ENCODE results near the gene HDAC7.

Gene HDAC7

GRCh38 chr12:47819896-47820630, at the start of gene HDAC7:
HDAC7 (minus strand) TSS chr12:47819903; CDS start chr12:47819785, 118 bp downstream.
- no peak for DNase-seq

GRCh38 chr12:47868552-47869031, 48.9 kb upstream of the HDAC7 start:
- no peak for DNase-seq

- no peak for DNase-seq
Observed at GRCh38 chr12:47868041-47868440, 48.3 kb upstream of the HDAC7 start.

GRCh38 chr12:47867495-47867941, 47.8 kb upstream of the HDAC7 start:
- DNase-seq: no peak

- DNase-seq: no peak
Observed at GRCh38 chr12:47864646-47865235, 45.0 kb upstream of the HDAC7 start.

- DNase-seq: no peak
Observed at GRCh38 chr12:47863985-47864384, 44.3 kb upstream of the HDAC7 start.

GRCh38 chr12:47863467-47863866, 43.8 kb upstream of the HDAC7 start:
- DNase-seq: no peak

- no peak for DNase-seq
Observed at GRCh38 chr12:47862881-47863280, 43.2 kb upstream of the HDAC7 start.

- DNase-seq: no peak
Observed at GRCh38 chr12:47862167-47862750, 42.6 kb upstream of the HDAC7 start.

- DNase-seq: no peak
Observed at GRCh38 chr12:47860873-47861272, 41.2 kb upstream of the HDAC7 start.

GRCh38 chr12:47860279-47860841, 40.7 kb upstream of the HDAC7 start:
- DNase-seq: no peak

- no peak for DNase-seq
Observed at GRCh38 chr12:47858511-47859266, 39.0 kb upstream of the HDAC7 start.

GRCh38 chr12:47856721-47857575, 37.2 kb upstream of the HDAC7 start:
- DNase-seq: no peak

GRCh38 chr12:47856094-47856493, 36.4 kb upstream of the HDAC7 start:
- DNase-seq: no peak

GRCh38 chr12:47855502-47855901, 35.8 kb upstream of the HDAC7 start:
- DNase-seq: no peak

GRCh38 chr12:47854531-47854930, 34.8 kb upstream of the HDAC7 start:
- no peak for DNase-seq

GRCh38 chr12:47852096-47852571, 32.4 kb upstream of the HDAC7 start:
- no peak for DNase-seq

GRCh38 chr12:47851303-47851952, 31.7 kb upstream of the HDAC7 start:
- DNase-seq: no peak

- DNase-seq: no peak
Observed at GRCh38 chr12:47850153-47851084, 30.7 kb upstream of the HDAC7 start.

GRCh38 chr12:47849261-47849660, 29.6 kb upstream of the HDAC7 start:
- DNase-seq: no peak

Measured in NCI-H1694 (cell line).